ENCODE data around the gene RBM17. TPM values are rescaled to one million over a fixed set of nuclear protein-coding genes. Genes with fewer than 3 reads are reported as not detected.

The RBM17 gene
- total RNA-seq, 1 donor from 2014 or later: 90.8 TPM

- no peak overlapping the region for H3K27ac ChIP-seq
- no peak for DNase-seq
- intact Hi-C loops (cut with DNase I): no loop called here
- ATAC-seq: no peak
- no peaks in the 10 kb centered on the region for H3K9me3 ChIP-seq
- H3K4me3 ChIP-seq: no peak overlapping the region
- no peaks in the 10 kb centered on the region for H3K27me3 ChIP-seq (ENCODE audit: low read depth)
- peaks cover 8% of the 10 kb centered on the region for H3K4me1 ChIP-seq
- no peak for TF ChIP-seq CTCF (IDR thresholded peaks at IDR 0.05)
- H3K36me3 ChIP-seq: peaks cover 77% of the 10 kb centered on the region
These were observed 25.5 kb downstream of the RBM17 start for GRCh38 chr10:6114299-6114698.

GRCh38 chr10:6114805-6115341 is 26.0 kb downstream of the RBM17 start:
- peaks cover 8% of the 10 kb centered on the region for H3K4me1 ChIP-seq
- no peak overlapping the region for H3K4me3 ChIP-seq
- TF ChIP-seq CTCF (IDR thresholded peaks at IDR 0.05): no peak
- ATAC-seq: peak in 1 of 2 donors; percentile 57
- H3K36me3 ChIP-seq: peaks cover 72% of the 10 kb centered on the region
- no peaks in the 10 kb centered on the region for H3K9me3 ChIP-seq
- H3K27ac ChIP-seq: no peak overlapping the region
- intact Hi-C loops (cut with DNase I): no loop called here
- no peak for DNase-seq
- H3K27me3 ChIP-seq (ENCODE audit: low read depth): no peaks in the 10 kb centered on the region

- no peak for DNase-seq
- intact Hi-C loops (cut with DNase I): no loop called here
- ATAC-seq: no peak
- H3K4me3 ChIP-seq: no peak overlapping the region
- no peak overlapping the region for H3K27ac ChIP-seq
- H3K4me1 ChIP-seq: peaks cover 8% of the 10 kb centered on the region
- TF ChIP-seq CTCF (IDR thresholded peaks at IDR 0.05): no peak
- no peaks in the 10 kb centered on the region for H3K9me3 ChIP-seq
- no peaks in the 10 kb centered on the region for H3K27me3 ChIP-seq (ENCODE audit: low read depth)
- H3K36me3 ChIP-seq: peaks cover 67% of the 10 kb centered on the region
These were observed 26.6 kb downstream of the RBM17 start for GRCh38 chr10:6115411-6115810.

- no peaks in the 10 kb centered on the region for H3K27me3 ChIP-seq (ENCODE audit: low read depth)
- intact Hi-C loops (cut with DNase I): no loop called here
- H3K27ac ChIP-seq: no peak overlapping the region
- H3K4me3 ChIP-seq: no peak overlapping the region
- H3K36me3 ChIP-seq: peaks cover 62% of the 10 kb centered on the region
- ATAC-seq: no peak
- no peak for TF ChIP-seq CTCF (IDR thresholded peaks at IDR 0.05)
- no peak for DNase-seq
- peaks cover 8% of the 10 kb centered on the region for H3K4me1 ChIP-seq
- H3K9me3 ChIP-seq: no peaks in the 10 kb centered on the region
These were observed 27.1 kb downstream of the RBM17 start for GRCh38 chr10:6115824-6116350.

GRCh38 chr10:6116806-6117205 is 28.0 kb downstream of the RBM17 start:
- H3K9me3 ChIP-seq: no peaks in the 10 kb centered on the region
- no peak for TF ChIP-seq CTCF (IDR thresholded peaks at IDR 0.05)
- intact Hi-C loops (cut with DNase I): no loop called here
- ATAC-seq (no peak), DNase-seq (no peak)
- H3K27me3 ChIP-seq (ENCODE audit: low read depth): no peaks in the 10 kb centered on the region
- H3K4me1 ChIP-seq: peaks cover 8% of the 10 kb centered on the region
- no peak overlapping the region for H3K27ac ChIP-seq
- peaks cover 53% of the 10 kb centered on the region for H3K36me3 ChIP-seq
- no peak overlapping the region for H3K4me3 ChIP-seq
